Activated CD8-positive, alpha-beta T cell treated with anti-CD3 and anti-CD28 coated beads for 36 hours (primary cell): ENCODE measurements around the gene FAM111A. TPM values are rescaled to one million over a fixed set of nuclear protein-coding genes. Genes with fewer than 3 reads are reported as not detected.

Source experiments
- ATAC-seq: fragments of 200-7000 bp; cut with Tn5 transposase; one replicate; pipeline ENCODE4 v1.10.0; 2021; ENCODE audit warnings: mild to moderate bottlenecking, moderate library complexity
- CTCF ChIA-PET: fragments of 350-600 bp; sonication (Branson Sonifier 250); formaldehyde crosslinking; loops from one replicate; lab custom pipeline; 2021; ENCODE audit warnings: antibody characterized with exemption; lab: Charles Lee
- POLR2A ChIA-PET: fragments of 350-600 bp; sonication (Branson Sonifier 250); formaldehyde crosslinking; loops from one replicate; lab custom pipeline; 2021; ENCODE audit warnings: antibody characterized with exemption; lab: Charles Lee
- DNase-seq: peaks from one replicate; pipeline ENCODE4 v3.0.0-alpha.2; 2020
- H3K27ac Mint-ChIP-seq: one replicate; pipeline ENCODE4 v1.8.0; 2021; ENCODE audit warnings: mild to moderate bottlenecking, mixed read lengths
- H3K27me3 Mint-ChIP-seq: one replicate; pipeline ENCODE4 v1.8.0; 2021; ENCODE audit warnings: mixed read lengths
- H3K36me3 Mint-ChIP-seq: one replicate; pipeline ENCODE4 v1.8.0; 2021; ENCODE audit warnings: low read depth, mixed read lengths
- H3K4me1 Mint-ChIP-seq: one replicate; pipeline ENCODE4 v1.8.0; 2021; ENCODE audit warnings: low read depth, mixed read lengths
- H3K4me3 Mint-ChIP-seq: one replicate; pipeline ENCODE4 v1.8.0; 2021; ENCODE audit warnings: mild to moderate bottlenecking, moderate library complexity, mixed read lengths
- H3K9me3 Mint-ChIP-seq: one replicate; pipeline ENCODE4 v1.8.0; 2021; ENCODE audit warnings: mixed read lengths
- CTCF ChIP-seq: fragments of 200-600 bp; IDR thresholded peaks from one replicate; pipeline ENCODE4 v1.8.0; 2022; ENCODE audit warnings: antibody characterized with exemption, mild to moderate bottlenecking
- intact Hi-C: fragments of 100-400 bp; cut with micrococcal nuclease; formaldehyde crosslinking; loops from one replicate; pipeline ENCODE4 v1.10.0; 2022
- total RNA-seq, 2 experiments: library from RNA; stranded (reverse); gene quantifications; one replicate each; pipeline ENCODE4 v1.2.3, GENCODE V29; 2021

Gene FAM111A
- total RNA-seq, 2 experiments from 2014 or later: 71.8 to 74.5 TPM

- no peak overlapping the region for H3K4me3 Mint-ChIP-seq
- intact Hi-C loops: loop anchor here (5.0 kb wide), 1 partner anchor 40 kb away; no protein-coding TSS in a partner anchor
- no peak for DNase-seq
- no peaks in the 10 kb centered on the region for H3K27me3 Mint-ChIP-seq
- H3K36me3 Mint-ChIP-seq: peaks cover 24% of the 10 kb centered on the region
- peaks cover 2% of the 10 kb centered on the region for H3K9me3 Mint-ChIP-seq
- H3K4me1 Mint-ChIP-seq: peaks cover 21% of the 10 kb centered on the region
- ATAC-seq: no peak
- H3K27ac Mint-ChIP-seq: no peak overlapping the region
- no peak for TF ChIP-seq CTCF
- POLR2A ChIA-PET: no interaction called here
- CTCF ChIA-PET: interaction anchor here (0.9 to 1.8 kb wide), 2 partner anchors 21 to 40 kb away, joined by 3 to 6 read pairs; no protein-coding TSS in a partner anchor
Observed at GRCh38 chr11:59137190-59137589, 5.5 kb upstream of the FAM111A start.

GRCh38 chr11:59138643-59139042, 4.0 kb upstream of the FAM111A start:
- ATAC-seq (no peak), DNase-seq (no peak)
- CTCF ChIA-PET: interaction anchor here (1.8 kb wide), 1 partner anchor 41 kb away, joined by 6 read pairs; no protein-coding TSS in a partner anchor
- Mint-ChIP-seq H3K9me3 (no peaks in the 10 kb centered on the region), H3K27me3 (no peaks in the 10 kb centered on the region), H3K4me1 (peaks cover 29% of the 10 kb centered on the region), H3K36me3 (peaks cover 16% of the 10 kb centered on the region), H3K27ac (no peak overlapping the region), H3K4me3 (no peak overlapping the region)
- POLR2A ChIA-PET: no interaction called here
- intact Hi-C loops: loop anchor here (5.0 kb wide), 1 partner anchor 41 kb away; no protein-coding TSS in a partner anchor
- no peak for TF ChIP-seq CTCF

- Mint-ChIP-seq H3K27ac (peak overlapping the region; percentile 93), H3K9me3 (no peaks in the 10 kb centered on the region), H3K27me3 (no peaks in the 10 kb centered on the region), H3K4me1 (peaks cover 35% of the 10 kb centered on the region), H3K36me3 (peaks cover 18% of the 10 kb centered on the region), H3K4me3 (peak overlapping the region; percentile 93)
- intact Hi-C loops: loop anchor here (5.0 kb wide), 1 partner anchor 34 kb away; the partner anchor contains the start of gene FAM111B
- TF ChIP-seq CTCF: no peak
- ChIA-PET POLR2A (interaction anchor here (1.4 to 1.8 kb wide), 2 partner anchors 34 to 82 kb away, joined by 3 to 8 read pairs; partner anchors contain the start of gene FAM111B), CTCF (interaction anchor here (1.3 to 10.0 kb wide), 7 partner anchors 13 to 88 kb away, joined by 3 to 143 read pairs (median 5); no protein-coding TSS in a partner anchor)
- DNase-seq: no peak
- ATAC-seq: no peak
Observed at GRCh38 chr11:59141191-59141590, 1.5 kb upstream of the FAM111A start.

- no peaks in the 10 kb centered on the region for H3K9me3 Mint-ChIP-seq
- no peak for TF ChIP-seq CTCF
- ChIA-PET CTCF (interaction anchor here (0.8 to 10.0 kb wide), 10 partner anchors 9 to 88 kb away, joined by 3 to 143 read pairs (median 6); partner anchors contain the start of gene DTX4), POLR2A (interaction anchor here (1.0 to 1.8 kb wide), 4 partner anchors 11 to 83 kb away, joined by 3 to 8 read pairs (median 6); partner anchors contain the start of gene FAM111B)
- H3K4me1 Mint-ChIP-seq: peaks cover 40% of the 10 kb centered on the region
- H3K27me3 Mint-ChIP-seq: no peaks in the 10 kb centered on the region
- peaks cover 25% of the 10 kb centered on the region for H3K36me3 Mint-ChIP-seq
- DNase-seq (no peak), ATAC-seq (no peak)
- peak overlapping the region; percentile 93 for H3K27ac Mint-ChIP-seq
- peak overlapping the region; percentile 93 for H3K4me3 Mint-ChIP-seq
- intact Hi-C loops: loop anchor here (5.0 kb wide), 1 partner anchor 35 kb away; the partner anchor contains the start of gene FAM111B
Observed at GRCh38 chr11:59141673-59142460, 789 bp upstream of the FAM111A start.
